MM.1S (cell line): Measurements from ENCODE around the gene FBXO47.

Experiments used
- CTCF ChIP-seq: fragments of 300-600 bp; sonication (generic); IDR thresholded peaks from 2 replicates; pipeline ENCODE4 v1.5.1; 2016; ENCODE audit warnings: antibody characterized with exemption, low read length, mixed read lengths
- EZH2phosphoT487 ChIP-seq: fragments of 300-600 bp; sonication (generic); IDR thresholded peaks from 2 replicates; pipeline ENCODE4 v1.6.1; 2018; ENCODE audit warnings: antibody characterized with exemption, low read length

DNA sequence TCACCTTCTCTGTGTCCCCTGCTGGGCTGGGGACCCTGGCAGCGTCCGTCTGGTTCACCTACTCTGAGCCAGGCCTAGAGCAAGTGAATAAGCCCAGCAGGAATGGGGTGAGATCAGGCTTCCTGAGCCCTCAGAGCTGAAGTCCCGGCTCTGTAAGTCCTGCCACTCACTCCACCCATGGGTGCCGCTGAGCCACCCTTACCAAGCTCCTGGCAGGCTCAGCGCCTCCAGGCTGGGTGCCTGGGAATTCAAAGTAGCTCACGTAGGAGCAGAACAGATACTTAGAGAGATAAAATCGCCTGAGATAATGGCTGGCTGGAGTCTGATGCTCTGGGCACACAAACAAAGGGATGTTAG lies 51.6 kb downstream of the FBXO47 start:
- TF ChIP-seq CTCF (no peak), EZH2phosphoT487 (no peak)
